NCI-H446 (cell line): ENCODE data around the gene XCR1.
"Not testable (repeated sequence)": the region's sequence is repeated elsewhere in the genome, so short reads cannot be mapped to it uniquely, and the experiment has no call there.

Source experiments
- DNase-seq, 2 experiments: peaks; one replicate each; lab custom pipeline; 2025; lab: John Stamatoyannopoulos, UW

XCR1 gene

GRCh38 chr3:46038916-46039315, 11.6 kb upstream of the XCR1 start:
- DNase-seq: no peak

- not testable (repeated sequence) for DNase-seq
These were observed 10.8 kb upstream of the XCR1 start for GRCh38 chr3:46038071-46038470.

- DNase-seq: no peak
These were observed 8.9 kb upstream of the XCR1 start for GRCh38 chr3:46036191-46036590.

- no peak for DNase-seq
These were observed 4.5 kb upstream of the XCR1 start for GRCh38 chr3:46031747-46032146.

GRCh38 chr3:46031269-46031668, 4.0 kb upstream of the XCR1 start:
- DNase-seq: no peak

- DNase-seq: no peak
These were observed 3.3 kb upstream of the XCR1 start for GRCh38 chr3:46030626-46031025.

- no peak for DNase-seq
These were observed 2.8 kb upstream of the XCR1 start for GRCh38 chr3:46029953-46030543.

GRCh38 chr3:46027736-46028397, 584 bp upstream of the XCR1 start:
- no peak for DNase-seq

- DNase-seq: no peak
These were observed 2.1 kb downstream of the XCR1 start for GRCh38 chr3:46025139-46025538.

GRCh38 chr3:46024131-46024530, 3.2 kb downstream of the XCR1 start:
- DNase-seq: no peak

GRCh38 chr3:46022909-46023785, 4.1 kb downstream of the XCR1 start:
- DNase-seq: no peak

- DNase-seq: no peak
These were observed 5.8 kb downstream of the XCR1 start for GRCh38 chr3:46021516-46021915.

- no peak for DNase-seq
These were observed 6.3 kb downstream of the XCR1 start for GRCh38 chr3:46020766-46021510.

GRCh38 chr3:46019707-46020106, 7.6 kb downstream of the XCR1 start:
- DNase-seq: no peak

- DNase-seq: no peak
These were observed 9.6 kb downstream of the XCR1 start for GRCh38 chr3:46017720-46018119.

GRCh38 chr3:46013316-46014094, 13.8 kb downstream of the XCR1 start:
- DNase-seq: no peak

- DNase-seq: no peak
These were observed 15.0 kb downstream of the XCR1 start for GRCh38 chr3:46012246-46012645.

GRCh38 chr3:46010519-46011113, 16.7 kb downstream of the XCR1 start:
- no peak for DNase-seq

- no peak for DNase-seq
These were observed 19.2 kb downstream of the XCR1 start for GRCh38 chr3:46008058-46008457.

GRCh38 chr3:46007280-46007679, 20.0 kb downstream of the XCR1 start:
- DNase-seq: no peak
